ELR (cell line): ENCODE measurements around the gene KCNG1.
A peak's percentile ranks its signal among the peaks of the same experiment; 100 is the strongest.
"Not testable (repeated sequence)": the region's sequence is repeated elsewhere in the genome, so short reads cannot be mapped to it uniquely, and the experiment has no call there.

ENCODE experiments used
- DNase-seq: peaks from one replicate; pipeline ENCODE4 v3.0.0-alpha.2; 2015; ENCODE audit warnings: low read depth

KCNG1 gene

GRCh38 chr20:51022803-51023616 is at the start of gene KCNG1:
KCNG1 (minus strand) TSS chr20:51023107; CDS start chr20:51010338, 12,769 bp downstream.
- peak; percentile 90 for DNase-seq

- no peak for DNase-seq
Observed at GRCh38 chr20:51070621-51071020, 47.7 kb upstream of the KCNG1 start.

GRCh38 chr20:51067792-51068191 is 44.9 kb upstream of the KCNG1 start:
- no peak for DNase-seq

- DNase-seq = no peak
Observed at GRCh38 chr20:51065615-51066014, 42.7 kb upstream of the KCNG1 start.

DNA sequence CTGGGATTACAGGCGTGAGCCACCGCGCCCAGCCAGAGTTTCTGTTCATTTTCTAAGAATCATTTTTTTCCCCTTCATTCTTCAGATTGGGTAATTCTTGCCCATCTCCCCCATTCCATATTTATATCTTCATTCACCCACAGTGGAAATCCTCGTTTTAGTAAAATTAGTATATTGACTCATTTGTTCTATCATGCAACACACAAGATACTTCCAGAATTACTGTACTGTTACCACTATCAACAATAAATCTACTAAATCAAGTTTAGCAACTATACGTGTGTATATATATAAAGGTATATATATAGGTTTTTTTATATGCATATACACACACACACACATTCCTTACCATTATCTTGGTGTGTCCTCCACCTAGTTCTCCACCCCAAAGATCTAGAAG is 41.2 kb upstream of the KCNG1 start:
- no peak for DNase-seq

- DNase-seq = peak; percentile 33
Observed at GRCh38 chr20:51062065-51062464, 39.2 kb upstream of the KCNG1 start.

DNA sequence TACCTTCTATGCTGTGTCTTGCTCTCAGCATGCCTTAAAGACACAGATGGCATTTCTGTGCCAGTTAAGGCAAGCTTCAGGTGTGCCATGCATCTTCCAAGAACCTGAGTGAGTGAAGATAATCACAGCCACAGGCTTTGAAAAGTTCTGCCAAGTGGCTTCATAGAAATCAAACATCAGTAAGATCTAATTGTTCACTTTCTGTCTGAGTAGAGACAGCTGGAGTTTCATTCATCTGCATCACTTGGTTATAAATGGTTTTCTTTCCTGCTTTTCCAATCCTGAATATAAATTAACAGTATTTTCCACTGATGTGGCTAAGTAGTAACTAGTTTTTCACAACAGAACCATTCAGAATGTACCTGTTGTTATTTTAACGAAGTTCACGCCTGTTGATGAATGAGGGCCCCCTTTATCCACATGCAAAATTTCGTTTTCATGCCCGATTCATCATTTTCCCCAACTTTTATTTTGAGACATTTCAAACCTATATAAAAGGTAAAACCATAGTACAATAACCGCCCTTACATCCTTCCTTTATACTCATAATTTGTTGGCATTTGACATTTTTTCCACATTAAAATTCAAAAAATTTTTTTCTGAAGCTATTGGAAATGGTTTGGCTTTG is 38.6 kb upstream of the KCNG1 start:
- no peak for DNase-seq

GRCh38 chr20:51060301-51060700 is 37.4 kb upstream of the KCNG1 start:
- no peak for DNase-seq

GRCh38 chr20:51059862-51060261 is 37.0 kb upstream of the KCNG1 start:
- DNase-seq = peak; percentile 43

GRCh38 chr20:51058017-51058416 is 35.1 kb upstream of the KCNG1 start:
- no peak for DNase-seq

- DNase-seq = no peak
Observed at GRCh38 chr20:51054233-51054632, 31.3 kb upstream of the KCNG1 start.

GRCh38 chr20:51050531-51051075 is 27.7 kb upstream of the KCNG1 start:
- no peak for DNase-seq

DNA sequence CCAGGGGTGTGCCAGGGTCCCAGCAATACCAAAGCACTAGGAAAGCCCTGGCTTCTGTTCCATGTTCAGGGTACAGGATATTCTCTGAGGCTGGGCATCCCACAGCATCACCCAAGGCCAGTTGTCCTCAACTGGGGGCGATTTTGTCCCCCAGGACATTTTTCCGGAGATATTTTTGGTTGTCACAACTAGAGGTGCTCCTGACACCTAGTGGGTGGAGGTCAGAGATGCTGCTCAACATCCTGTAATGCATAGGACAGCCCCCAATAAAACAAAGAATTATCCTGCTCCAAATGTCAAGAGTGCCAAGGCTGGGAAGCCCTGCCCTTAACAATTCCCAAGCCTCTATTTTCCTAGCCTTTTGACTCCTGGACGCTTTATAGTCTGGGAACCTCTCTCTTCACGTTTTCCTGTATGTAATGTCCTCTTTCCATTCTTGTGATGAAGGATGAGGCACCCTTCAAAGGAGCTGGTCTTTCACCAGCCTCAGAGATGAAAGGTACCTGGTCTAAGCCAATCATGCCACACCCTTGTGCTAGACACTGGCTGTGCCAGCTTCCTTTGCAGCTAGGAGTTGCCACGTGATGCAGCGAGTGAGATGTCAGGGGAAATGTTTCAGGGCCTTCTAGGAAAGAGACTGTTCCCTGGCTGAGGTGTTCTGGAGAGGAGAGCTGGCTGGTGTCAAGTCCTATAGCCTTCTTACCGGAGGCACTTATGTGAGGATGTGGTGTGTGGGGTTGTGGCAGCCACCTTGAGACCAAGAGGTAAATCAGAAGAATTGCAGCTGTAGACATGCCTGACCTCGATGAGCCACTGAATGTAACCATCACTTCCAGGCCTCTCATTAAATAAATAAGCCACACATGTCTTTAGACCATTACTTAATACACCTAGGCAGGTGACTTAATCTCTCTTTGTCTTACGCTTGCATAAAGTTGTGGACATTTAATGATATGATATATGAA is 23.4 kb upstream of the KCNG1 start:
- DNase-seq = no peak

DNA sequence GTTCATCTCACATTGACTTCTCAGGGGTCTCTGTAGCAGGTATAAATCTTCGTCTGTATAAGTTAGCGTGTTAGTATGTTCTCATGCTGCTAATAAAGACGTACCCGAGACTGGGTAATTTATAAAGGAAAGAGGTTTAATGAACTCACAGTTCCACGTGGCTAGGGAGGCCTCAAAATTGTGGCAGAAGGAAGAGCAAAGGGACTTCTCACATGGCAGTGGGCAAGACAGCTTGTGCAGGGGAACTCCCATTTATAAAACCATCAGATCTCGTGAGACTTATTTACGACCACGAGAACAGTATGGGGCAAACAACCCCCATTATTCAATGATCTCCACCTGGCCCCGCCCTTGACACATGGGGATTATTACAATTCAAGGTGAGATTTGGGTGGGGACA is 22.6 kb upstream of the KCNG1 start:
- not testable (repeated sequence) for DNase-seq

DNA sequence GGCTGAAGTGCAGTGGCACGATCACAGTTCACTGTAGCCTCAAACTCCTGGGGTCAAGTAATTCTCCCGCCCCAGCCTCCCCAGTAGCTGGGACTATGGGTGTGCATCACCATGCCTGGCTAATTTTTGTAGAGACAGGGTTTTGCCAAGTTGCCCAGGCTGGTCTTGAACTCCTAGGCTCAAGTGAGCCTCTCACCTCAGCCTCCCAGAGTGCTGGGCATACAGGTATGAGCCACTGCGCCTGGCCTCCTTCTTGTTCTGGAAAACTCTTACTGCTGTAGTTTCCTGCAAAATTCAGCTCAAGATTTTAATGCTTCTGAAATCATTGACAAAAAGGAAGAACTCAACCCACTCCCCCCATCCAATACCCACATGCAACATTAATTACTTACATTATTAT is 21.9 kb upstream of the KCNG1 start:
- no peak for DNase-seq

- peak; percentile 89 for DNase-seq
Observed at GRCh38 chr20:51043811-51044210, 20.9 kb upstream of the KCNG1 start.

DNA sequence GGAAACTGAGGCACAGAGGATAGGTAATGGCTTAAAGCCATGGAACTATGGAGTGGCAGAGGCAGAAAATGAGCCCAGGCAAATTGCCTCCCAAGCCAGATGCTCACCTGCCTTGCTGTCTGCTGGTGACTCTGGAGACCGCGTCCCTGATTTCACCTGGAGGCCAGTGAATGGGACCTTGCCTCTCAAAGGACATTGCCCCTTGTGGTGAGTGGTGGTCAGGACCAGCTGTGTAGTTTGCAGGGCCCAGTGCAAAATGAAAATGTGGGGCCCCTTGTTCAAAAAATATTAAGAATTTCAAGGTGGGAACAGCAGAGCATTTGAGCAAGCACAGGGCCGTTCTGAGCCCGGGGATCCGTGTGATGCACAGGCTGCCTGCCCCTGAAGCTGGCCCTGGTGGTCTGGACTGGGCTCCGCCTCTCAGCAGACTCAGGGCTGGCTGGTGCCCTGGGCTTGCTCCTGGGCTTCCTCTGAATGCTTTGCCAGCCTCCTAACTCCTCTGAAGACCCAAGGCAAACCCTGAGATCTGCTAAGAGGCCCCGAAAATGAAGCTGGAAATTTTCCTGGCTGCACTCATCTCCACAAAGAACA is 19.8 kb upstream of the KCNG1 start:
- DNase-seq = peak; percentile 44

GRCh38 chr20:51042064-51042463 is 19.2 kb upstream of the KCNG1 start:
- DNase-seq = peak; percentile 54

- no peak for DNase-seq
Observed at GRCh38 chr20:51037532-51038115, 14.7 kb upstream of the KCNG1 start.

GRCh38 chr20:51036827-51037531 is 14.1 kb upstream of the KCNG1 start:
- DNase-seq = peak; percentile 61

DNA sequence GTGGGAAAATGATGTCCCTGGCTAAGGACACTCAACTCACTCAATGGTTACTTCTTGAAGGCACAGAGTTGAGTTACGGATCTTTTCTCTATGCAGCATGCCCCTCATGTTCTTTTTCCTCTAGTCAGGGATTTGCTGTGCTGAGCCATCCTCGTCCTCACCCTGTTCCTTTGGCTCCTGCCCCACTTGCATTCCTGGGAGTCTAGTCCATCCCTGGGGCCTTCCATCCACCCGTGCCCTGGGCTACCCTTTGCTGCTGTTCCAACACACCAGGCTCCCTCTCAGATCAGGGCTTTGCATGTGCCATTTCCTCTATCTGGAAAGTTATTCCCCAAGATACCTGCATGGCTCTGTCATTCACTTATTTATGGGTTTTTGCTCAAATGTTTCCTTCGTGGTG is 13.3 kb upstream of the KCNG1 start:
- no peak for DNase-seq
